Muscle of leg (tissue), 11 donors: ENCODE measurements around the gene MAD1L1. TPM values are rescaled to one million over a fixed set of nuclear protein-coding genes. Genes with fewer than 3 reads are reported as not detected.
A peak's percentile ranks its signal among the peaks of the same experiment; 100 is the strongest.

Source experiments
- DNase-seq: peaks from one replicate; pipeline ENCODE4 v3.0.0; 2013
- H3K27ac ChIP-seq: one replicate; pipeline ENCODE4 v1.5.1; 2013; ENCODE audit warnings: mild to moderate bottlenecking, low read length, control low read depth
- H3K27me3 ChIP-seq: one replicate; pipeline ENCODE4 v1.6.1; 2013; ENCODE audit warnings: low read length; ENCODE audit not compliant: control insufficient read depth, insufficient read depth
- H3K36me3 ChIP-seq: one replicate; pipeline ENCODE4 v1.6.1; 2013; ENCODE audit warnings: low read length; ENCODE audit not compliant: control insufficient read depth, insufficient read depth
- H3K4me1 ChIP-seq: one replicate; pipeline ENCODE4 v1.6.1; 2013; ENCODE audit warnings: low read length; ENCODE audit not compliant: control insufficient read depth, insufficient read depth
- H3K4me3 ChIP-seq: one replicate; pipeline ENCODE4 v1.5.1; 2013; ENCODE audit warnings: low read length, control low read depth
- H3K9me3 ChIP-seq: replicated peaks from 2 replicates; pipeline ENCODE4 v1.6.1; 2013; ENCODE audit warnings: low read depth, low read length; ENCODE audit not compliant: control insufficient read depth
- WGBS: methylation state at CpG from one replicate; pipeline ENCODE4 v1.1.5; 2013; ENCODE audit warnings: missing lambda C conversion rate; ENCODE audit not compliant: insufficient coverage; 5-methylcytosine and 5-hydroxymethylcytosine counted together
- polyA plus RNA-seq, 8 donors: library from polyadenylated mRNA; unstranded; fragments of 120-200 nt; gene quantifications; one replicate each; pipeline versions ENCODE4 v1.2.1 to v1.2.3, GENCODE V29; 2013; ENCODE audit warnings: inconsistent platforms in 1 of 8, low replicate concordance in 1 of 8; ENCODE audit not compliant: insufficient read length in 8 of 8, insufficient read depth in 1 of 8
- total RNA-seq: library from RNA; stranded (reverse); fragments of 120-200 nt; gene quantifications from one replicate; pipeline ENCODE4 v1.2.4, GENCODE V29; 2013

The MAD1L1 gene
- total and polyA plus RNA-seq, 9 donors: 19.1 to 38.7 (median 21.8) TPM

- WGBS: 58% methylated on average over 9 of the region's 12 CpGs
These were observed 126.3 kb downstream of the MAD1L1 start for GRCh38 chr7:2106440-2106839.

GRCh38 chr7:2105917-2106316, 126.8 kb downstream of the MAD1L1 start:
- H3K27me3 ChIP-seq: no peaks in the 10 kb centered on the region
- peaks cover 80% of the 10 kb centered on the region for H3K4me1 ChIP-seq
- H3K27ac ChIP-seq: peak overlapping the region; percentile 85
- H3K4me3 ChIP-seq: no peak overlapping the region
- WGBS: 86% methylated on average over 16 of the region's 17 CpGs
- no peaks in the 10 kb centered on the region for H3K36me3 ChIP-seq
- no peaks in the 10 kb centered on the region for H3K9me3 ChIP-seq
- no peak for DNase-seq

More at GRCh38 chr7:2106440-2106839, 126.3 kb downstream of the MAD1L1 start:
- Histone ChIP-seq H3K4me1 (peaks cover 84% of the 10 kb centered on the region), H3K27me3 (no peaks in the 10 kb centered on the region), H3K9me3 (no peaks in the 10 kb centered on the region), H3K36me3 (no peaks in the 10 kb centered on the region), H3K27ac (peak overlapping the region; percentile 85), H3K4me3 (no peak overlapping the region)
- peak; percentile 59 for DNase-seq

- Histone ChIP-seq H3K9me3 (no peaks in the 10 kb centered on the region), H3K27ac (no peak overlapping the region), H3K4me3 (no peak overlapping the region), H3K27me3 (no peaks in the 10 kb centered on the region), H3K4me1 (peaks cover 76% of the 10 kb centered on the region), H3K36me3 (no peaks in the 10 kb centered on the region)
- no peak for DNase-seq
- WGBS: 72% methylated on average over 13 of the region's 13 CpGs
These were observed 127.5 kb downstream of the MAD1L1 start for GRCh38 chr7:2105280-2105679.

GRCh38 chr7:2104716-2105115, 128.0 kb downstream of the MAD1L1 start:
- no peak overlapping the region for H3K4me3 ChIP-seq
- H3K9me3 ChIP-seq: no peaks in the 10 kb centered on the region
- H3K27me3 ChIP-seq: no peaks in the 10 kb centered on the region
- H3K27ac ChIP-seq: peak overlapping the region; percentile 47
- 17% methylated on average over 10 of the region's 14 CpGs for WGBS
- DNase-seq: no peak
- H3K4me1 ChIP-seq: peaks cover 73% of the 10 kb centered on the region
- H3K36me3 ChIP-seq: no peaks in the 10 kb centered on the region

- Histone ChIP-seq H3K4me1 (peaks cover 72% of the 10 kb centered on the region), H3K9me3 (no peaks in the 10 kb centered on the region), H3K27me3 (no peaks in the 10 kb centered on the region), H3K4me3 (no peak overlapping the region), H3K27ac (peak overlapping the region; percentile 47), H3K36me3 (no peaks in the 10 kb centered on the region)
- DNase-seq: peak; percentile 90
- WGBS: 1% methylated on average over 26 of the region's 27 CpGs
These were observed 128.5 kb downstream of the MAD1L1 start for GRCh38 chr7:2104107-2104710.

GRCh38 chr7:2103071-2103898, 129.5 kb downstream of the MAD1L1 start:
- 86% methylated on average over 34 of the region's 39 CpGs for WGBS
- Histone ChIP-seq H3K4me3 (no peak overlapping the region), H3K4me1 (peaks cover 67% of the 10 kb centered on the region), H3K27me3 (no peaks in the 10 kb centered on the region), H3K27ac (no peak overlapping the region), H3K36me3 (no peaks in the 10 kb centered on the region), H3K9me3 (no peaks in the 10 kb centered on the region)
- no peak for DNase-seq

GRCh38 chr7:2102375-2102723, 130.4 kb downstream of the MAD1L1 start:
- H3K27ac ChIP-seq: no peak overlapping the region
- no peaks in the 10 kb centered on the region for H3K27me3 ChIP-seq
- no peak for DNase-seq
- no peak overlapping the region for H3K4me3 ChIP-seq
- H3K9me3 ChIP-seq: no peaks in the 10 kb centered on the region
- 97% methylated on average over 7 of the region's 7 CpGs for WGBS
- H3K4me1 ChIP-seq: peaks cover 59% of the 10 kb centered on the region
- H3K36me3 ChIP-seq: no peaks in the 10 kb centered on the region

GRCh38 chr7:2101630-2102374, 130.9 kb downstream of the MAD1L1 start:
- peaks cover 53% of the 10 kb centered on the region for H3K4me1 ChIP-seq
- no peaks in the 10 kb centered on the region for H3K9me3 ChIP-seq
- H3K4me3 ChIP-seq: no peak overlapping the region
- WGBS: 99% methylated on average over 15 of the region's 19 CpGs
- H3K27ac ChIP-seq: no peak overlapping the region
- no peak for DNase-seq
- no peaks in the 10 kb centered on the region for H3K36me3 ChIP-seq
- no peaks in the 10 kb centered on the region for H3K27me3 ChIP-seq

GRCh38 chr7:2100278-2101208, 132.2 kb downstream of the MAD1L1 start:
- H3K27ac ChIP-seq: no peak overlapping the region
- H3K4me1 ChIP-seq: peaks cover 47% of the 10 kb centered on the region
- WGBS: 41% methylated on average over 20 of the region's 31 CpGs
- no peaks in the 10 kb centered on the region for H3K27me3 ChIP-seq
- H3K9me3 ChIP-seq: no peaks in the 10 kb centered on the region
- DNase-seq: no peak
- H3K36me3 ChIP-seq: no peaks in the 10 kb centered on the region
- H3K4me3 ChIP-seq: no peak overlapping the region
